ENCODE data around the gene LRP1B.

DNA sequence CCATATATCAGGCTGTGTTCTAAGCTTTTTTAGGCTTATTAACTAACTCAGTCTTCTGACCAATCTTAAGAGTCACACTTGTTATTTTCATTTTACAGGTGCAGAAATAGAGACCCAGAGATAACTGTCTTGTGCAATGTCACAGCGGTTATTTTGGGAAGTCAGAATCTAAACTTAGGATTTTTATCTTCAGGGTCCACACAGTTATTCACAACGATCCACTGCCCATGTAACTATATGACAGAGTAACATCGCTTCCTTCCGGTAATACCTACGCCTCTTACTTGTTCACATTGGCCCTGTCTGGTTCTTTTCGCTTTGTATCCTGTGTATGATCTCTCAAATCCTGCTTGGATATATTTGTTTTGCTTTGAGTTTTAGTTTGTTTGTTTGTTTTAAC lies 631.7 kb downstream of the LRP1B start:
- TF ChIP-seq, protein P1, sequence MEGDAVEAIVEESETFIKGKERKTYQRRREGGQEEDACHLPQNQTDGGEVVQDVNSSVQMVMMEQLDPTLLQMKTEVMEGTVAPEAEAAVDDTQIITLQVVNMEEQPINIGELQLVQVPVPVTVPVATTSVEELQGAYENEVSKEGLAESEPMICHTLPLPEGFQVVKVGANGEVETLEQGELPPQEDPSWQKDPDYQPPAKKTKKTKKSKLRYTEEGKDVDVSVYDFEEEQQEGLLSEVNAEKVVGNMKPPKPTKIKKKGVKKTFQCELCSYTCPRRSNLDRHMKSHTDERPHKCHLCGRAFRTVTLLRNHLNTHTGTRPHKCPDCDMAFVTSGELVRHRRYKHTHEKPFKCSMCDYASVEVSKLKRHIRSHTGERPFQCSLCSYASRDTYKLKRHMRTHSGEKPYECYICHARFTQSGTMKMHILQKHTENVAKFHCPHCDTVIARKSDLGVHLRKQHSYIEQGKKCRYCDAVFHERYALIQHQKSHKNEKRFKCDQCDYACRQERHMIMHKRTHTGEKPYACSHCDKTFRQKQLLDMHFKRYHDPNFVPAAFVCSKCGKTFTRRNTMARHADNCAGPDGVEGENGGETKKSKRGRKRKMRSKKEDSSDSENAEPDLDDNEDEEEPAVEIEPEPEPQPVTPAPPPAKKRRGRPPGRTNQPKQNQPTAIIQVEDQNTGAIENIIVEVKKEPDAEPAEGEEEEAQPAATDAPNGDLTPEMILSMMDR (IDR thresholded peaks at IDR 0.05), result no peak
- TF ChIP-seq ZFX (IDR thresholded peaks at IDR 0.05; ENCODE audit: borderline replicate concordance), result no peak
